Endodermal cell (in vitro differentiated cells): ENCODE measurements around the gene MYH7B. TPM values are rescaled to one million over a fixed set of nuclear protein-coding genes. Genes with fewer than 3 reads are reported as not detected.

Experiments
- DNase-seq: peaks from one replicate; pipeline ENCODE4 v3.0.0-alpha.2; 2017
- H3K27ac ChIP-seq: 2 replicates; pipeline ENCODE4 v1.5.1; 2013; ENCODE audit warnings: mild to moderate bottlenecking, low read depth, low read length, moderate library complexity
- H3K27me3 ChIP-seq: 2 replicates; pipeline ENCODE4 v1.6.1; 2013; ENCODE audit warnings: mild to moderate bottlenecking, low read length, moderate library complexity; ENCODE audit not compliant: insufficient read depth, control insufficient read depth, poor library complexity, severe bottlenecking
- H3K36me3 ChIP-seq: 2 replicates; pipeline ENCODE4 v1.7.0; 2013; ENCODE audit warnings: mild to moderate bottlenecking, low read length, moderate library complexity; ENCODE audit not compliant: control insufficient read depth, insufficient read depth
- H3K4me1 ChIP-seq: one replicate; pipeline ENCODE4 v1.7.0; 2013; ENCODE audit warnings: low read length; ENCODE audit not compliant: control insufficient read depth, insufficient read depth
- H3K4me3 ChIP-seq: 2 replicates; pipeline ENCODE4 v1.5.1; 2013; ENCODE audit warnings: mild to moderate bottlenecking, low read length, moderate library complexity
- H3K9ac ChIP-seq: 2 replicates; pipeline ENCODE4 v1.6.1; 2013; ENCODE audit warnings: mild to moderate bottlenecking, low read length, moderate library complexity; ENCODE audit not compliant: poor library complexity, severe bottlenecking; ENCODE audit errors: extremely low read depth
- H3K9me3 ChIP-seq: 2 replicates; pipeline ENCODE4 v1.6.1; 2013; ENCODE audit warnings: mild to moderate bottlenecking, low read length, moderate library complexity; ENCODE audit not compliant: control insufficient read depth
- H3K27ac Mint-ChIP-seq: 2 replicates; pipeline ENCODE4 v1.8.0; 2020; ENCODE audit warnings: mixed read lengths
- H3K27me3 Mint-ChIP-seq: 2 replicates; pipeline ENCODE4 v1.8.0; 2021; ENCODE audit warnings: mild to moderate bottlenecking, mixed read lengths; ENCODE audit not compliant: insufficient read depth
- H3K36me3 Mint-ChIP-seq: 2 replicates; pipeline ENCODE4 v1.8.0; 2020; ENCODE audit warnings: low read depth, mixed read lengths
- H3K4me1 Mint-ChIP-seq: 2 replicates; pipeline ENCODE4 v1.8.0; 2020; ENCODE audit warnings: mixed read lengths
- H3K4me3 Mint-ChIP-seq: 2 replicates; pipeline ENCODE4 v1.8.0; 2020; ENCODE audit warnings: mild to moderate bottlenecking, moderate library complexity, mixed read lengths
- H3K9me3 Mint-ChIP-seq: 2 replicates; pipeline ENCODE4 v1.8.0; 2020; ENCODE audit warnings: mild to moderate bottlenecking, mixed read lengths
- WGBS, 2 experiments: methylation state at CpG; one replicate each; pipeline versions ENCODE4 v1.1.5 to v1.1.7; 2013; ENCODE audit warnings: missing lambda C conversion rate in 2 of 2, mixed read lengths in 1 of 2; ENCODE audit not compliant: insufficient coverage in 1 of 2, insufficient read length in 1 of 2; 5-methylcytosine and 5-hydroxymethylcytosine counted together
- total RNA-seq, 2 donors: library from RNA; stranded (reverse); fragmentation: NEBNext Ultra II Directional in 1 of 2; extraction: Animal tissue kit (Norgen Biotek cat#: 25700) in 1 of 2; gene quantifications; 2 replicates in 1 of 2; 3 replicates in 1 of 2; pipeline ENCODE4 v1.2.1, GENCODE V29; 2021
- TF ChIP-seq, protein P1 (sequence below): fragments of 200-600 bp; sonication (generic); conservative IDR thresholded peaks from 2 replicates; pipeline ENCODE4 v1.5.0; 2021; ENCODE audit warnings: antibody characterized with exemption, mild to moderate bottlenecking

The MYH7B gene
- total RNA-seq, 2 donors from 2014 or later: 0.37 to 0.49 TPM

DNA sequence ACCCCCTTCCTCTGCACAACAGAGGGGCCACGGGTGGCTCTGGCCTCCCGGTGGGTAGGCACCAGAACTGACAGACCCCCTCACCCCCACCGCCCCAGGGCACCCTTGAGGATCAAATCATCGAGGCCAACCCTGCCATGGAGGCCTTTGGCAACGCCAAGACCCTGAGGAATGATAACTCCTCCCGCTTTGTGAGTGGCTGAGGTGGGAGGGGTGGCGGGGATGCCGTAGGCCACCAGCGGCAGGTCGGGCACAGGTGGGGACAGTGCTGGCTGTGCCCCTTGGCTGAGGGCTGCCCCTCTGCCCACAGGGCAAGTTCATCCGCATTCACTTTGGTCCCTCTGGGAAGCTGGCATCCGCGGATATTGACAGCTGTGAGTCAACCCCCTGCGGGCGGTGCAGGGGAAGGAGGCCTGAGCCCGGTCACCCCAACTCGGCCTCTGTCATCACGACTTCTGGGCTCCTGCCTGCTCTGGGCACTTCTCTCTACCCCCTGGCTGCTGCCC lies 29.1 kb downstream of the MYH7B start:
- no peak overlapping the region for H3K4me3 ChIP-seq
- WGBS, 2 experiments: 83% methylated on average over 9 to 18 of the region's 18 CpGs
- H3K4me3 Mint-ChIP-seq: no peak overlapping the region
- H3K9me3 Mint-ChIP-seq: no peaks in the 10 kb centered on the region
- peaks cover 9% of the 10 kb centered on the region for H3K4me1 Mint-ChIP-seq
- no peak for DNase-seq
- TF ChIP-seq, protein P1, sequence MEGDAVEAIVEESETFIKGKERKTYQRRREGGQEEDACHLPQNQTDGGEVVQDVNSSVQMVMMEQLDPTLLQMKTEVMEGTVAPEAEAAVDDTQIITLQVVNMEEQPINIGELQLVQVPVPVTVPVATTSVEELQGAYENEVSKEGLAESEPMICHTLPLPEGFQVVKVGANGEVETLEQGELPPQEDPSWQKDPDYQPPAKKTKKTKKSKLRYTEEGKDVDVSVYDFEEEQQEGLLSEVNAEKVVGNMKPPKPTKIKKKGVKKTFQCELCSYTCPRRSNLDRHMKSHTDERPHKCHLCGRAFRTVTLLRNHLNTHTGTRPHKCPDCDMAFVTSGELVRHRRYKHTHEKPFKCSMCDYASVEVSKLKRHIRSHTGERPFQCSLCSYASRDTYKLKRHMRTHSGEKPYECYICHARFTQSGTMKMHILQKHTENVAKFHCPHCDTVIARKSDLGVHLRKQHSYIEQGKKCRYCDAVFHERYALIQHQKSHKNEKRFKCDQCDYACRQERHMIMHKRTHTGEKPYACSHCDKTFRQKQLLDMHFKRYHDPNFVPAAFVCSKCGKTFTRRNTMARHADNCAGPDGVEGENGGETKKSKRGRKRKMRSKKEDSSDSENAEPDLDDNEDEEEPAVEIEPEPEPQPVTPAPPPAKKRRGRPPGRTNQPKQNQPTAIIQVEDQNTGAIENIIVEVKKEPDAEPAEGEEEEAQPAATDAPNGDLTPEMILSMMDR: no peak
- H3K27me3 Mint-ChIP-seq: peaks cover 17% of the 10 kb centered on the region
- H3K4me1 ChIP-seq: no peaks in the 10 kb centered on the region
- H3K36me3 ChIP-seq: no peaks in the 10 kb centered on the region
- H3K27ac Mint-ChIP-seq: peak overlapping the region; percentile 38
- no peaks in the 10 kb centered on the region for H3K9me3 ChIP-seq
- H3K27ac ChIP-seq: no peak overlapping the region
- peaks cover 6% of the 10 kb centered on the region for H3K36me3 Mint-ChIP-seq
- no peak overlapping the region for H3K9ac ChIP-seq
- H3K27me3 ChIP-seq: no peaks in the 10 kb centered on the region

GRCh38 chr20:34985461-34986310 lies 30.0 kb downstream of the MYH7B start:
- Histone ChIP-seq H3K4me1 (no peaks in the 10 kb centered on the region), H3K4me3 (no peak overlapping the region), H3K27me3 (no peaks in the 10 kb centered on the region), H3K27ac (no peak overlapping the region), H3K36me3 (no peaks in the 10 kb centered on the region), H3K9me3 (no peaks in the 10 kb centered on the region), H3K9ac (no peak overlapping the region)
- Mint-ChIP-seq H3K4me3 (no peak overlapping the region), H3K27me3 (peaks cover 17% of the 10 kb centered on the region), H3K9me3 (no peaks in the 10 kb centered on the region), H3K27ac (peak overlapping the region; percentile 38), H3K36me3 (peaks cover 6% of the 10 kb centered on the region), H3K4me1 (peaks cover 9% of the 10 kb centered on the region)
- 89 to 91% methylated on average over 10 to 25 of the region's 25 CpGs for WGBS, 2 experiments
- TF ChIP-seq, protein P1: no peak
- no peak for DNase-seq

DNA sequence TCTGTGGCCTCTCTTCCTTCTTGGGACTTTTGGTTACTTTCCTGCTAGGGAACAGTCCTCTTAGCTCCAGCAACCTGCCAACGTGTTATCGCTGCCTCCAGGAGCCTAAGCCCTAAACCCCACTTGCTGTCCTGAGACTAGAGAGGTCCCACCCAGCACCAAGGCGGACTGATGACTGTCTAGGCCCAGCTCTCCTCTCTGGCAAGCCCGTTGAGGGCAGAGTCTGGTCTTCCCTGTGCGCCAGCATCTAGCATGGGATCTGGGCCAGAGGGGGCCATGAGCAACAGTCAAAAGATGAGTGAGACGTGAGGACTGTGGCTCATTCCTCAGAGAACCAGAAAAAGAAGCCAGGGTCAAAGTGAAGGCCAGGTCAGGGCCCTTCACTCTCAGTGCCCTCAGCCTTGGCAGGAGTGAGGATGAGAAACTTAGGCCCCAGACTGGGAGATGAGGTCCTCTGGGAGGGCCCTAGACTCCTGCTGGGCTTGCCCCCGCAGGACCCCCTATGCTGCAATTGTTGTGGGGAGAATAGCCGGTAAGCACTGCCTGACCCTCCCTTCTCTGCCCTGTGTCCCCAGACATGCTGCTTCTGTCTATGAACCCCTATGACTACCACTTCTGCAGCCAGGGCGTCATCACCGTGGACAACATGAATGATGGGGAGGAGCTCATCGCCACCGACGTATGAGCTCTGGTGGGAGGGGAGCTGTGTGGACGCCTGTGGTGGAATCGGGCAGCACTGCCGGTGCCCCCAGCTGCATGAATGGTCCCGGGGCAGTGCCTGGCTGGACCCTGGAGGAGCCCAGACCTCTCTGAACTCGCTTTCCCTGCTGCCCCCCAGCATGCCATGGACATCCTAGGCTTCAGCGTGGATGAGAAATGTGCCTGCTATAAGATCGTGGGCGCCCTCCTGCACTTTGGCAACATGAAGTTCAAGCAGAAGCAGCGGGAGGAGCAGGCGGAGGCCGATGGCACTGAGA lies 30.9 kb downstream of the MYH7B start:
- Histone ChIP-seq H3K4me3 (no peak overlapping the region), H3K9me3 (no peaks in the 10 kb centered on the region), H3K9ac (no peak overlapping the region), H3K27me3 (no peaks in the 10 kb centered on the region), H3K36me3 (no peaks in the 10 kb centered on the region), H3K4me1 (no peaks in the 10 kb centered on the region), H3K27ac (no peak overlapping the region)
- TF ChIP-seq, protein P1: no peak
- H3K9me3 Mint-ChIP-seq: no peaks in the 10 kb centered on the region
- H3K27me3 Mint-ChIP-seq: peaks cover 17% of the 10 kb centered on the region
- no peak overlapping the region for H3K27ac Mint-ChIP-seq
- H3K4me3 Mint-ChIP-seq: no peak overlapping the region
- WGBS, 2 experiments: 87 to 93% methylated on average over 14 to 24 of the region's 24 CpGs
- DNase-seq: no peak
- H3K4me1 Mint-ChIP-seq: peaks cover 9% of the 10 kb centered on the region
- H3K36me3 Mint-ChIP-seq: peaks cover 6% of the 10 kb centered on the region
